ENCODE results near the gene CACNA2D2. TPM values are rescaled to one million over a fixed set of nuclear protein-coding genes. Genes with fewer than 3 reads are reported as not detected.

The CACNA2D2 gene
- total RNA-seq, 1 donor from 2014 or later, result not detected

GRCh38 chr3:50323614-50324199 lies 179.7 kb downstream of the CACNA2D2 start:
- no peak for DNase-seq (ENCODE audit: low read depth)
- Histone ChIP-seq H3K4me3 (ENCODE audit: low read depth, low read length) (no peak overlapping the region), H3K27me3 (ENCODE audit: control insufficient read depth, insufficient read depth, low read length) (no peaks in the 10 kb centered on the region), H3K36me3 (ENCODE audit: control insufficient read depth, insufficient read depth, low read length) (peaks cover 18% of the 10 kb centered on the region)
- FAIRE-seq, result no peak
- TF ChIP-seq CTCF (IDR thresholded peaks at IDR 0.05; ENCODE audit: insufficient read depth, low read length, severe bottlenecking), result no peak

GRCh38 chr3:50323092-50323600 lies 180.3 kb downstream of the CACNA2D2 start:
- Histone ChIP-seq H3K27me3 (ENCODE audit: control insufficient read depth, insufficient read depth, low read length) (no peaks in the 10 kb centered on the region), H3K36me3 (ENCODE audit: control insufficient read depth, insufficient read depth, low read length) (peaks cover 22% of the 10 kb centered on the region), H3K4me3 (ENCODE audit: low read depth, low read length) (no peak overlapping the region)
- no peak for TF ChIP-seq CTCF (IDR thresholded peaks at IDR 0.05; ENCODE audit: insufficient read depth, low read length, severe bottlenecking)
- DNase-seq (ENCODE audit: low read depth) (no peak), FAIRE-seq (no peak)

- Histone ChIP-seq H3K27me3 (ENCODE audit: control insufficient read depth, insufficient read depth, low read length) (no peaks in the 10 kb centered on the region), H3K4me3 (ENCODE audit: low read depth, low read length) (peak within 1 kb of the TSS; percentile 61), H3K36me3 (ENCODE audit: control insufficient read depth, insufficient read depth, low read length) (peaks cover 27% of the 10 kb centered on the region)
- DNase-seq (ENCODE audit: low read depth) (no peak), FAIRE-seq (no peak)
- TF ChIP-seq CTCF (IDR thresholded peaks at IDR 0.05; ENCODE audit: insufficient read depth, low read length, severe bottlenecking), result no peak
These were observed 180.9 kb downstream of the CACNA2D2 start, which contains the start of gene HYAL2 for GRCh38 chr3:50322386-50323091. HYAL2 (minus strand) TSS chr3:50322745; CDS start chr3:50320489, 2,256 bp downstream.

GRCh38 chr3:50322115-50322385 lies 181.4 kb downstream of the CACNA2D2 start:
- H3K36me3 ChIP-seq (ENCODE audit: control insufficient read depth, insufficient read depth, low read length), result peaks cover 29% of the 10 kb centered on the region
- DNase-seq (ENCODE audit: low read depth), result no peak
- TF ChIP-seq CTCF (IDR thresholded peaks at IDR 0.05; ENCODE audit: insufficient read depth, low read length, severe bottlenecking), result no peak
- H3K4me3 ChIP-seq (ENCODE audit: low read depth, low read length), result peak overlapping the region; percentile 61
- no peaks in the 10 kb centered on the region for H3K27me3 ChIP-seq (ENCODE audit: control insufficient read depth, insufficient read depth, low read length)
- FAIRE-seq, result no peak

- FAIRE-seq, result no peak
- Histone ChIP-seq H3K36me3 (ENCODE audit: control insufficient read depth, insufficient read depth, low read length) (peaks cover 29% of the 10 kb centered on the region), H3K4me3 (ENCODE audit: low read depth, low read length) (peak overlapping the region; percentile 61), H3K27me3 (ENCODE audit: control insufficient read depth, insufficient read depth, low read length) (no peaks in the 10 kb centered on the region)
- peak; percentile 55 for TF ChIP-seq CTCF (IDR thresholded peaks at IDR 0.05; ENCODE audit: insufficient read depth, low read length, severe bottlenecking)
- DNase-seq (ENCODE audit: low read depth), result peak; percentile 69
These were observed 181.9 kb downstream of the CACNA2D2 start for GRCh38 chr3:50321336-50322114.
